Measurements from ENCODE around the gene SLC10A7. TPM values are rescaled to one million over a fixed set of nuclear protein-coding genes. Genes with fewer than 3 reads are reported as not detected.

The SLC10A7 gene
- total RNA-seq, 4 donors from 2014 or later, result 10.1 to 24.5 (median 11.7) TPM

GRCh38 chr4:146398404-146398803, 123.3 kb downstream of the SLC10A7 start:
- no peak for DNase-seq (ENCODE audit: low spot score in 2 of 2)
- no peak for TF ChIP-seq EP300 (IDR thresholded peaks at IDR 0.05)
- no peak for TF ChIP-seq POLR2A (IDR thresholded peaks at IDR 0.05)
- no peak for TF ChIP-seq CTCF (IDR thresholded peaks at IDR 0.05)
- no peak for TF ChIP-seq POLR2AphosphoS5 (IDR thresholded peaks at IDR 0.05)
- Histone ChIP-seq H3K27ac (no peak overlapping the region), H3K4me3 (no peak overlapping the region), H3K4me1 (no peaks in the 10 kb centered on the region), H3K36me3 (no peaks in the 10 kb centered on the region), H3K27me3 (no peaks in the 10 kb centered on the region), H3K9me3 (no peaks in the 10 kb centered on the region)
- WGBS, result 51% methylated on average over 1 of the region's 1 CpG

GRCh38 chr4:146389561-146389960, 132.2 kb downstream of the SLC10A7 start:
- H3K4me3 ChIP-seq, result no peak overlapping the region
- TF ChIP-seq EP300 (IDR thresholded peaks at IDR 0.05) (no peak), POLR2AphosphoS5 (IDR thresholded peaks at IDR 0.05) (no peak), POLR2A (IDR thresholded peaks at IDR 0.05) (no peak), CTCF (IDR thresholded peaks at IDR 0.05) (no peak)
- H3K27ac ChIP-seq, result no peak overlapping the region
- 92% methylated on average over 1 of the region's 1 CpG for WGBS
- H3K27me3 ChIP-seq, result no peaks in the 10 kb centered on the region
- no peak for DNase-seq (ENCODE audit: low spot score in 2 of 2)
- no peaks in the 10 kb centered on the region for H3K9me3 ChIP-seq
- no peaks in the 10 kb centered on the region for H3K4me1 ChIP-seq
- H3K36me3 ChIP-seq, result no peaks in the 10 kb centered on the region

- 56% methylated on average over 1 of the region's 1 CpG for WGBS
- TF ChIP-seq POLR2AphosphoS5 (IDR thresholded peaks at IDR 0.05), result no peak
Observed at GRCh38 chr4:146382194-146382593, 139.5 kb downstream of the SLC10A7 start.

GRCh38 chr4:146381263-146381872, 140.4 kb downstream of the SLC10A7 start:
- H3K4me3 ChIP-seq, result no peak overlapping the region
- no peak for DNase-seq (ENCODE audit: low spot score in 2 of 2)
- H3K36me3 ChIP-seq, result no peaks in the 10 kb centered on the region
- no peaks in the 10 kb centered on the region for H3K27me3 ChIP-seq
- TF ChIP-seq CTCF (IDR thresholded peaks at IDR 0.05) (no peak), EP300 (IDR thresholded peaks at IDR 0.05) (no peak), POLR2AphosphoS5 (IDR thresholded peaks at IDR 0.05) (no peak), POLR2A (IDR thresholded peaks at IDR 0.05) (no peak)
- H3K27ac ChIP-seq, result no peak overlapping the region
- WGBS, result 83% methylated on average over 2 of the region's 2 CpGs
- H3K9me3 ChIP-seq, result no peaks in the 10 kb centered on the region
- no peaks in the 10 kb centered on the region for H3K4me1 ChIP-seq

More at GRCh38 chr4:146382194-146382593, 139.5 kb downstream of the SLC10A7 start:
- no peak overlapping the region for H3K4me3 ChIP-seq
- H3K9me3 ChIP-seq, result no peaks in the 10 kb centered on the region
- H3K36me3 ChIP-seq, result no peaks in the 10 kb centered on the region
- no peak overlapping the region for H3K27ac ChIP-seq
- H3K27me3 ChIP-seq, result no peaks in the 10 kb centered on the region
- no peak for DNase-seq (ENCODE audit: low spot score in 2 of 2)
- no peaks in the 10 kb centered on the region for H3K4me1 ChIP-seq

- Histone ChIP-seq H3K4me1 (no peaks in the 10 kb centered on the region), H3K36me3 (no peaks in the 10 kb centered on the region), H3K4me3 (no peak overlapping the region), H3K27me3 (no peaks in the 10 kb centered on the region), H3K9me3 (no peaks in the 10 kb centered on the region), H3K27ac (no peak overlapping the region)
- 88% methylated on average over 2 of the region's 2 CpGs for WGBS
- DNase-seq (ENCODE audit: low spot score in 2 of 2), result no peak
- no peak for TF ChIP-seq CTCF (IDR thresholded peaks at IDR 0.05)
- TF ChIP-seq POLR2A (IDR thresholded peaks at IDR 0.05), result no peak
- no peak for TF ChIP-seq EP300 (IDR thresholded peaks at IDR 0.05)
- no peak for TF ChIP-seq POLR2AphosphoS5 (IDR thresholded peaks at IDR 0.05)
Observed at GRCh38 chr4:146379744-146380143, 142.0 kb downstream of the SLC10A7 start.

GRCh38 chr4:146371812-146372211, 149.9 kb downstream of the SLC10A7 start:
- 91% methylated on average over 1 of the region's 1 CpG for WGBS
- no peaks in the 10 kb centered on the region for H3K36me3 ChIP-seq
- TF ChIP-seq CTCF (IDR thresholded peaks at IDR 0.05) (no peak), EP300 (IDR thresholded peaks at IDR 0.05) (no peak), POLR2AphosphoS5 (IDR thresholded peaks at IDR 0.05) (no peak), POLR2A (IDR thresholded peaks at IDR 0.05) (no peak)
- H3K4me1 ChIP-seq, result peaks cover 7% of the 10 kb centered on the region
- no peak overlapping the region for H3K4me3 ChIP-seq
- no peak for DNase-seq (ENCODE audit: low spot score in 2 of 2)
- H3K27me3 ChIP-seq, result no peaks in the 10 kb centered on the region
- H3K9me3 ChIP-seq, result no peaks in the 10 kb centered on the region
- H3K27ac ChIP-seq, result no peak overlapping the region
